A549 (cell line): ENCODE measurements around the gene LACC1.

Source experiments
- BHLHE40 ChIP-seq: IDR thresholded peaks from 2 replicates; pipeline ENCODE4 v1.6.1; 2012; ENCODE audit warnings: low read depth, low read length, inconsistent platforms
- CHD2 ChIP-seq: fragments of 150-350 bp; IDR thresholded peaks from 2 replicates; pipeline ENCODE4 v1.6.1; 2014; ENCODE audit warnings: low read length; ENCODE audit not compliant: partially characterized antibody
- CHD4 ChIP-seq: fragments of 200-600 bp; sonication (generic); IDR thresholded peaks from 2 replicates; pipeline ENCODE4 v1.6.1; 2016; ENCODE audit warnings: antibody characterized with exemption, mild to moderate bottlenecking, borderline replicate concordance
- CTCF ChIP-seq: fragments of >200 bp; sonication (Bioruptor Twin); formaldehyde crosslinking; IDR thresholded peaks from 3 replicates; pipeline ENCODE4 v1.5.1; 2016
- EHF ChIP-seq: fragments of 250-450 bp; sonication (Bioruptor Pico); IDR thresholded peaks from 2 replicates; pipeline ENCODE4 v1.5.0; 2020; ENCODE audit warnings: mild to moderate bottlenecking
- ELK1 ChIP-seq: fragments of 150-350 bp; IDR thresholded peaks from 2 replicates; pipeline ENCODE4 v1.6.1; 2014; ENCODE audit warnings: low read depth, mild to moderate bottlenecking, low read length
- FOSL2 ChIP-seq, 2 experiments: fragments of 450-650 bp in 1 of 2; fragments of >200 bp in 1 of 2; sonication (Bioruptor Twin) in 1 of 2; formaldehyde crosslinking; IDR thresholded peaks; 2 replicates each; pipeline versions ENCODE4 v1.5.0 to v1.6.1; 2016 to 2020; ENCODE audit warnings: mild to moderate bottlenecking in 1 of 2, moderate library complexity in 1 of 2
- KDM5A ChIP-seq: fragments of 200-600 bp; sonication (generic); IDR thresholded peaks from 2 replicates; pipeline ENCODE4 v1.6.1; 2016; ENCODE audit warnings: antibody characterized with exemption, mild to moderate bottlenecking
- MAFK ChIP-seq: fragments of 450-650 bp; IDR thresholded peaks from 2 replicates; pipeline ENCODE4 v1.6.1; 2014; ENCODE audit not compliant: partially characterized antibody
- MYC ChIP-seq: IDR thresholded peaks from 2 replicates; pipeline ENCODE4 v1.6.1; 2012; ENCODE audit warnings: mild to moderate bottlenecking, inconsistent platforms, low read length, improper control_type of control experiment, borderline replicate concordance
- POLR2A ChIP-seq: IDR thresholded peaks from 2 replicates; pipeline ENCODE4 v1.6.1; 2012; ENCODE audit warnings: mild to moderate bottlenecking, low read length
- ZC3H11A ChIP-seq: fragments of 450-650 bp; IDR thresholded peaks from 2 replicates; pipeline ENCODE4 v1.6.1; 2014; ENCODE audit warnings: antibody characterized with exemption, mild to moderate bottlenecking
- ZFP36 ChIP-seq: fragments of 450-650 bp; IDR thresholded peaks from 2 replicates; pipeline ENCODE4 v1.6.1; 2014; ENCODE audit warnings: borderline replicate concordance; ENCODE audit not compliant: partially characterized antibody

- TF ChIP-seq EHF (CRISPR knock-in tag) = no peak
- TF ChIP-seq POLR2A = no peak
- TF ChIP-seq FOSL2 (IDR thresholded peaks at IDR 0.05) = no peak
- no peak for TF ChIP-seq FOSL2 (CRISPR knock-in tag; IDR thresholded peaks at IDR 0.05)
- no peak for TF ChIP-seq CTCF
- TF ChIP-seq CHD4 = no peak
- TF ChIP-seq ELK1 = no peak
- TF ChIP-seq ZFP36 = no peak
- TF ChIP-seq KDM5A = no peak
- no peak for TF ChIP-seq MYC
- no peak for TF ChIP-seq BHLHE40
- no peak for TF ChIP-seq ZC3H11A
- no peak for TF ChIP-seq CHD2
- no peak for TF ChIP-seq MAFK
Observed at GRCh38 chr13:43937839-43938238, 58.1 kb downstream of the LACC1 start.
